ENCODE data around the gene ARL17B.
"Not testable (repeated sequence)": the region's sequence is repeated elsewhere in the genome, so short reads cannot be mapped to it uniquely, and the experiment has no call there.

DNA sequence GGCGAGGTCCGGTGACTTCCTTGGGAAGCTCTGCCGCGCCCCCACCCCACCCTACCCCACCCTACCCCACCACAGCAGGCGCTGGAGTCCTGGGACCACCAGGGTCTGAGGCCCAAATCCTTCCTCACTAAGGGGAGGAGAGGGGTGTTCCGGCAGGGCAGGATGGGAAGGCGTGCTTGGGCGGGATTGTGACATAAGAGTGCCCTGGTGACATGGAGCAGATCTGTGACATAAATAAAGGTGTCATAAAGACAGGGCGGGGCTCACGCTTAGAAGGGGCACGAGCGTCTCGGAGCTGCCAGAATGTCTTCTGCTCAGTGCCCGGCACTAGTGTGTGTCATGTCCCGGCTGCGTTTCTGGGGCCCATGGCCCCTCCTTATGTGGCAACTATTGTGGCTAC, 66.7 kb downstream of the ARL17B start, which contains the start of gene LRRC37A:
- TF ChIP-seq, protein P1, sequence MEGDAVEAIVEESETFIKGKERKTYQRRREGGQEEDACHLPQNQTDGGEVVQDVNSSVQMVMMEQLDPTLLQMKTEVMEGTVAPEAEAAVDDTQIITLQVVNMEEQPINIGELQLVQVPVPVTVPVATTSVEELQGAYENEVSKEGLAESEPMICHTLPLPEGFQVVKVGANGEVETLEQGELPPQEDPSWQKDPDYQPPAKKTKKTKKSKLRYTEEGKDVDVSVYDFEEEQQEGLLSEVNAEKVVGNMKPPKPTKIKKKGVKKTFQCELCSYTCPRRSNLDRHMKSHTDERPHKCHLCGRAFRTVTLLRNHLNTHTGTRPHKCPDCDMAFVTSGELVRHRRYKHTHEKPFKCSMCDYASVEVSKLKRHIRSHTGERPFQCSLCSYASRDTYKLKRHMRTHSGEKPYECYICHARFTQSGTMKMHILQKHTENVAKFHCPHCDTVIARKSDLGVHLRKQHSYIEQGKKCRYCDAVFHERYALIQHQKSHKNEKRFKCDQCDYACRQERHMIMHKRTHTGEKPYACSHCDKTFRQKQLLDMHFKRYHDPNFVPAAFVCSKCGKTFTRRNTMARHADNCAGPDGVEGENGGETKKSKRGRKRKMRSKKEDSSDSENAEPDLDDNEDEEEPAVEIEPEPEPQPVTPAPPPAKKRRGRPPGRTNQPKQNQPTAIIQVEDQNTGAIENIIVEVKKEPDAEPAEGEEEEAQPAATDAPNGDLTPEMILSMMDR (IDR thresholded peaks at IDR 0.05), result not testable (repeated sequence)
- TF ChIP-seq EP300 (IDR thresholded peaks at IDR 0.05; ENCODE audit: low read depth), result not testable (repeated sequence)

Data from transverse colon (tissue), 3 donors.